Measurements from ENCODE around the gene LRP2. TPM values are rescaled to one million over a fixed set of nuclear protein-coding genes. Genes with fewer than 3 reads are reported as not detected.
"Not testable (repeated sequence)": the region's sequence is repeated elsewhere in the genome, so short reads cannot be mapped to it uniquely, and the experiment has no call there.

Gene LRP2
- total RNA-seq, 2 donors from 2014 or later = 0.37 to 0.70 TPM

DNA sequence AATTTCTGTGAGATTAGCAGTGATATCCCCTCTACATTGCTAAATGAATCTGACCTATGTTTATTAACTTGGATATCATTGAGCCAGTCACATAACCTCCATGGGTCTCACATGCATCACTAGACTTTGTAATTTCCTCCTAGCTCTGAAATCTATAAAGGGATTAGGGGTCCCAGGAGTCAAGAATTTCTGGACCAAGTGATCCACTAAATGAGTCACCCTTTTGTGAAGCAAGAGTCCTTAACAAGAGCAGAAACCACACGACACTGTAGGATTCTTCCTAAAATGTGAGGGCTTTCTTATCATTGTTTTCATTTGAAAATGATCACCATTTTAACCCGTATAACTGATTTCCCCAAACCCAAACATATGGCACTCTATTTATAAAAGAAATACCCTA is 202.6 kb downstream of the LRP2 start:
- no peak overlapping the region for H3K27ac Mint-ChIP-seq
- H3K9me3 Mint-ChIP-seq = no peaks in the 10 kb centered on the region

DNA sequence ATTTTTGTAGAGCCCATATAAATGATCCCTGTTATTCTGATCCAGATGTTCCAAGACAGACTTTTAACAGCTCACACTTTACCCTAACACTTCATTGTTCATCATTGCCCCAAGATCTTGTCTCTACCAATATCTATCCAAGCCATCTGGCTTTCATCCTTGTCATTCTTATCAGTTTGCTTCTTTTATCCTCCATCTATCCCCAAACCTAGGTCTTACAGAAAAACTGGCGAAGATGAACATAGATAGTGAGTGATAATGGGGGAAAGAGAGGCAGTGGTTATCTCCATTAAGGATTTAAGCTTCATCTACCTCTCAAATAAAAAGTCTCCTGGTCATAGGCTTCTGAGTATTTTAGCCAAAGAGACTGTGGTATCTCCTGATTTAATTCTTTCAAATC is 203.5 kb downstream of the LRP2 start:
- peaks cover 32% of the 10 kb centered on the region for H3K27me3 Mint-ChIP-seq (ENCODE audit: low read depth)
- no peak for DNase-seq
- H3K4me3 Mint-ChIP-seq = no peak overlapping the region
- ATAC-seq (replicated peaks in 1 of 2) = no peak
- H3K9me3 Mint-ChIP-seq = peaks cover 2% of the 10 kb centered on the region in 2 donors
- H3K36me3 Mint-ChIP-seq (ENCODE audit: insufficient read depth in 2 of 2) = peaks cover 0 to 2% of the 10 kb centered on the region in 2 donors
- no peak overlapping the region for H3K27ac Mint-ChIP-seq
- no peaks in the 10 kb centered on the region for H3K4me1 Mint-ChIP-seq (ENCODE audit: low read depth)

More for the DNA sequence above, 202.6 kb downstream of the LRP2 start:
- no peaks in the 10 kb centered on the region for H3K36me3 Mint-ChIP-seq (ENCODE audit: insufficient read depth in 2 of 2)
- no peak for DNase-seq
- no peak for ATAC-seq (replicated peaks in 1 of 2)
- no peak overlapping the region for H3K4me3 Mint-ChIP-seq
- no peaks in the 10 kb centered on the region for H3K4me1 Mint-ChIP-seq (ENCODE audit: low read depth)
- H3K27me3 Mint-ChIP-seq (ENCODE audit: low read depth) = peaks cover 32% of the 10 kb centered on the region

DNA sequence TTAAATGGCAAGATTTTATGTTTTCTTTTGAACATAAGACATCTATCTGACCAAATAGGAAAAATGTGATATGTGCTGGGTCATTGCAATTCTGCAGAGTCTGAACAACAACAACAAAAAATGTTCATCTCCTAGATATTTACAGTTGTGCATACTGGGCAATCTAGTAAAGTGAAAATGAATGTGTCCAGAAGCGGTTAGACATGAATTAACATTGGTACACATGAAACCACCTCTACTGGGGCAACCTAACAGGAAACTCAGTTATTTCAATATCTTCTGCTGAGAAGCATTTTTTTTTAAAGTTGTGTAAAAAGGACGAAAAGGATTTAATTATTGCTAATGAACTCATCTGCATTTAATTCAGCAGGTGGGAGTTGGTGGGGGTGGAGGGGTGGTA is 216.1 kb downstream of the LRP2 start:
- Mint-ChIP-seq H3K4me3 (no peak overlapping the region), H3K4me1 (ENCODE audit: low read depth) (no peaks in the 10 kb centered on the region), H3K27ac (no peak overlapping the region), H3K9me3 (no peaks in the 10 kb centered on the region), H3K27me3 (ENCODE audit: low read depth) (no peaks in the 10 kb centered on the region), H3K36me3 (ENCODE audit: insufficient read depth in 2 of 2) (no peaks in the 10 kb centered on the region)
- ATAC-seq (replicated peaks in 1 of 2) (no peak), DNase-seq (no peak)

DNA sequence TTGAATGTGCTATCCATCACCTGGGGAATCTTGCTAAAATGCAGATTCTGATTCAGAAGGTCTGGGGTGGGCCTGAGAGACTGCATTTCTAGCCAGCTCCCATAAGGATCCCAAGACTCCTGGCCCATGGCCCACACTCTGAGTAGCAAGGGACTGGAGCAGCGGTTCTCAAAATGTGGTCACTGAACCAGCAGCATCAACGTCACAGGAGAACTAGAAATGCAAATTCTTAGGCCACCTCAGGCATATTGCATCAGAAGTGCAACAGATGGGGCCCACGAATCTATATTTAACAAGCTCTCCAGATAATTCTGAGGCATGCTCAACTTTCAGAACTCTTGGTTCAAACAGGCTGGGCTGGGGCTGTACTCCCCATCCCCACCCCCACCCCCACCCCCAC is 218.3 kb downstream of the LRP2 start:
- Mint-ChIP-seq H3K27ac (no peak overlapping the region), H3K27me3 (ENCODE audit: low read depth) (no peaks in the 10 kb centered on the region), H3K4me3 (no peak overlapping the region), H3K36me3 (ENCODE audit: insufficient read depth in 2 of 2) (no peaks in the 10 kb centered on the region), H3K9me3 (no peaks in the 10 kb centered on the region), H3K4me1 (ENCODE audit: low read depth) (no peaks in the 10 kb centered on the region)
- DNase-seq (no peak), ATAC-seq (replicated peaks in 1 of 2) (no peak)

DNA sequence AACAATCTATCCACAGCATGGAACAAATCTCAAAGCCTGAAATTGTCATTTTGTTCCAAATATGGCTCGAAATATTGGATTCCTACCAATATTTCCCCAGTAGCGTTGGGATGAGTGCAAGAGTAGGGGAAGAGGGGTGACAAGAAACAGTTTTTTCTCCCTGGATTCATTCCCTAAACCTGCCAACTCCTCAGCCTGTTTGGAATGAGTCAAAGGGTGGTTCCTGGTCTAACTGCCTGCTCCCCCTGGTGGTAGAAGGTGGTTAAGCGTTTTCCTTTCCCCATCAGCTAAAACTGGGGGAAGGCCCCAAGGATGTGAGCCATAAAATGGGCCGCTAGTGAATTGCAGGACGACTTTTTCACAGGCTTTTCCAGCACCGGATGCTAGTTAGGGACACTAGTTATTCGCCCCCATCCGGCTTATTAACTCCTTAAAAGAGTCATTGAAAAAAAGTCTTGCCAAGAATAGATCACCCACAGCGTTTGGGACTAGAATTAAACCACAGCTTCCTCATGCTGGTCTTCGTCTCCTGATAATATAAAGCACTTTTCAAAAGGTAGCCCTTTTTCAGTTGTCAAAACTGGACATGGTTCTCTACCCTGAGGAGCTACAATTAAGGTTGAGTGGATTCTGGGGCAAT is 220.5 kb downstream of the LRP2 start:
- Mint-ChIP-seq H3K9me3 (no peaks in the 10 kb centered on the region), H3K27me3 (ENCODE audit: low read depth) (no peaks in the 10 kb centered on the region), H3K27ac (no peak overlapping the region), H3K4me1 (ENCODE audit: low read depth) (no peaks in the 10 kb centered on the region), H3K36me3 (ENCODE audit: insufficient read depth in 2 of 2) (no peaks in the 10 kb centered on the region), H3K4me3 (no peak overlapping the region)
- ATAC-seq (replicated peaks in 1 of 2) (peak in 1 of 2 donors; percentile 74), DNase-seq (peak; percentile 61 to 67)

DNA sequence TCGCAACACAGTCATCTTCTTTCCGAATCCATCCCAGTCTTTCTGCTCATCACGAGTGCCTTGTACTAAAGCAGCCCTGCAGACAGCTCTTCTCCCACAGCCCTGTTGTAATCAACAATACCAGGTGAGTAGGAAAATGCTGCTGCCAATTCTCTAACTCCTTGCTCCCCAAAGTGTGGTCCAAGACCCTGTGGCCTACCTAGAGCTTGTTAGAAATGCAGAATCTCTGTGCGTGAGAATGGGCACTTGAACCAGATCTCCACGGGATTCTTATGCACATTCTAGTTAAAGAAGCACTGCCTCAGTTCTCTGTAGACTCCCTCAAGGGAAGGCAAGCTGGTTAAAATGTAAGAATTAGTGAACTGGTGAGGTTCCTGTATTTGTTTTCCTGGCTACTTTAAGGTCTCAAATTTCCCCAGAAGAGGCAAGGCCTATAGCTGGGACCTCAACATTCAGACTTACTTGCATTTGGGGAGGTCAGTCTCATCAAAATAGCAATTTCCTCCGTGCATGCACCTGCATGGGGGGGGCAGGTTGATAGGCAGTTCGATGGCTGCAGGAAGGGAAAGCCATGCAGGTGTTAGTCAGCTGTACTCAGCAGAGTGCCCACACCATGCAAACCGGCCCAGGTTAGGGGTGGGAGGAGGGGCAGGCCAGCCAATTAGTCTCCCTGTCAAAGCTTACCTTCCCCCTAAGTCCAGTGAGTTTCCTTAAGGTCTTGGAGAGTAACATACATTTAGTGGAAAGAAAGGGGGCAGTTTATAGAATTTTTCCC is 222.2 kb downstream of the LRP2 start:
- no peak for DNase-seq
- H3K9me3 Mint-ChIP-seq = no peaks in the 10 kb centered on the region
- H3K27ac Mint-ChIP-seq = no peak overlapping the region
- H3K4me3 Mint-ChIP-seq = no peak overlapping the region
- H3K27me3 Mint-ChIP-seq (ENCODE audit: low read depth) = no peaks in the 10 kb centered on the region
- H3K36me3 Mint-ChIP-seq (ENCODE audit: insufficient read depth in 2 of 2) = no peaks in the 10 kb centered on the region
- no peaks in the 10 kb centered on the region for H3K4me1 Mint-ChIP-seq (ENCODE audit: low read depth)
- no peak for ATAC-seq (replicated peaks in 1 of 2)

DNA sequence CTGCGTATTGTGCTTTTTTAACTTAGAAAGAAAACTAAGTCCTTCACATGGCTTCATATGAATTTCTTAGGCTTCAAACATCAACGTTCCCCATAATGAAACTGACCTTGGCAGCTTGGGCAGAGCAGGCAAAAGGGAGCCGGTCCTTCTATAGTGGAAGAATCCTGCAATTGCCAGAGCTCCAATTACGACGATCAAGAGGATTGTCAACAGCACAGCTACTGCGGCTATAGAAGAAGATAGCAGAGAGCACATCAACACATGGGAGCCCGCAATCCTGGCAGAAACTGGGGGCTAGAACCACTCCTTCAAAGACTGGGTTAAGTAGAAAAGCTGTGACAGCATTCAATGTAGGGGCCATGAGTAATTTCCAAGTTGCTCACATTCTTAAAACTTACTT is 223.2 kb downstream of the LRP2 start:
- ATAC-seq (replicated peaks in 1 of 2) = no peak
- no peaks in the 10 kb centered on the region for H3K9me3 Mint-ChIP-seq
- no peak for DNase-seq
- H3K4me3 Mint-ChIP-seq = no peak overlapping the region
- no peaks in the 10 kb centered on the region for H3K27me3 Mint-ChIP-seq (ENCODE audit: low read depth)
- H3K4me1 Mint-ChIP-seq (ENCODE audit: low read depth) = no peaks in the 10 kb centered on the region
- no peak overlapping the region for H3K27ac Mint-ChIP-seq
- H3K36me3 Mint-ChIP-seq (ENCODE audit: insufficient read depth in 2 of 2) = no peaks in the 10 kb centered on the region

DNA sequence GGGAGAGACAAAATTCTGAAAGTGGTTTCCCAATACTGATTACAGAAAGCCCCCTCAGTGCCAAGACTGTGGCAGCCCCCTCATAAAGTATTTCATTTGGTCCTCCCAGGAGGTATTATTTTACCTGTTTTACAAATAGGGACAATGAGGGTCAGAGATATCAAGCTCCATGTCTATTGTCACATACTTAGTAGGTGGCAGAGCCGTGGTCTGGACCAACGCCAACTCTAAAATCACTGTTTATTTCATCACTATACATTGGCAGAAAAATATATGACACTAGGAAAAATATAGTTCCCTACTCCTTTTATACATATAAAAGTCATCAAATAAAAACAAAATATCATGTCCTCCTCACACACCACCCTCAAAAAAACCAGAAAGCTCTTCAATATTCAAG is 224.4 kb downstream of the LRP2 start:
- Mint-ChIP-seq H3K4me1 (ENCODE audit: low read depth) (no peaks in the 10 kb centered on the region), H3K9me3 (no peaks in the 10 kb centered on the region), H3K36me3 (ENCODE audit: insufficient read depth in 2 of 2) (no peaks in the 10 kb centered on the region), H3K27me3 (ENCODE audit: low read depth) (no peaks in the 10 kb centered on the region), H3K27ac (no peak overlapping the region), H3K4me3 (no peak overlapping the region)
- ATAC-seq (replicated peaks in 1 of 2) = no peak
- no peak for DNase-seq

DNA sequence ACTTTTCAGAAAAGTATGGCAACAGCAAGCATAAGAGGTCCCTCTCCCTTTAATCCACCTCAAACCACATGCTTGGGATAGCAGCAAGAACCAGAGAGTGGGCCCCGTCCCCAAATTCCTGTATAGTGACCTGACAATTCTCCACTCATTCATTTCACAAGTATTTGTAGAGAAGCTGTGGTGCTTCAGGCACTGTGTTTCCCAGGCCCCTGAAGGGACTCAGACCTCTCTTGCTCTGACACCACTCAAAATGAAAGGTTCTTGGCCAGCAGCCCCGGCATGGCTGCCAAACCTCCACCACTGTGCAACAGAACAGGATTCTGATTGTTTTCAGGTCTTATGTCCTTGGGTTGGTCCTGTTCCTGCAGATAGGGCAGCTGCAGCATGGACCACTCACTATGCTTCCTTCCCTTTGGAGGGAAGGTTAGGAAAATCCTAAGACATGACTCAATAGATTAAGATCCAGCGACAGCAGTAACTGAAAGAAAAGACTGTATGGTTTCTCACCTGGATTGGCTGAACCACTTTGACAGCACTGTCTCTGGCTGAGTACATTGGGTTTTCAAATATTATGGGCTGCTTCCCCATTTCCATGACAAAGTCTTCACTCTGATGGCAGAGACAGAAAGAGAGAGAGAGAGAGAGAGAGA is 225.3 kb downstream of the LRP2 start:
- Mint-ChIP-seq H3K4me3 (no peak overlapping the region), H3K27ac (no peak overlapping the region), H3K9me3 (no peaks in the 10 kb centered on the region), H3K4me1 (ENCODE audit: low read depth) (no peaks in the 10 kb centered on the region), H3K27me3 (ENCODE audit: low read depth) (no peaks in the 10 kb centered on the region), H3K36me3 (ENCODE audit: insufficient read depth in 2 of 2) (no peaks in the 10 kb centered on the region)
- ATAC-seq (replicated peaks in 1 of 2) (no peak), DNase-seq (no peak)

DNA sequence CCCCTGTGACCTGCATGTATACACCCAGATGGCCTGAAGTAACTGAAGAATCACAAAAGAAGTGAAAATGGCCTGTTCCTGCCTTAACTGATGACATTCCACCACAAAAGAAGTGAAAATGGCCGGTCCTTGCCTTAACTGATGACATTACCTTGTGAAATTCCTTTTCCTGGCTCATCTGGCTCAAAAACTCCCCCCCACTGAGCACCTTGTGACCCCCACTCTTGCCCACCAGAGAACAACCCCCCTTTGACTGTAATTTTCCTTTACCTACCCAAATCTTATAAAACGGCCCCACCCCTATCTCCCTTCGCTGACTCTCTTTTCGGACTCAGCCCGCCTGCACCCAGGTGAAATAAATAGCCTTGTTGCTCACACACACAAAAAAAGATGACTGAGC is 225.9 kb downstream of the LRP2 start:
- not testable (repeated sequence) for DNase-seq; H3K27ac Mint-ChIP-seq; H3K27me3 Mint-ChIP-seq (ENCODE audit: low read depth); H3K4me3 Mint-ChIP-seq; H3K36me3 Mint-ChIP-seq (ENCODE audit: insufficient read depth in 2 of 2); H3K4me1 Mint-ChIP-seq (ENCODE audit: low read depth); H3K9me3 Mint-ChIP-seq; ATAC-seq (replicated peaks in 1 of 2)

DNA sequence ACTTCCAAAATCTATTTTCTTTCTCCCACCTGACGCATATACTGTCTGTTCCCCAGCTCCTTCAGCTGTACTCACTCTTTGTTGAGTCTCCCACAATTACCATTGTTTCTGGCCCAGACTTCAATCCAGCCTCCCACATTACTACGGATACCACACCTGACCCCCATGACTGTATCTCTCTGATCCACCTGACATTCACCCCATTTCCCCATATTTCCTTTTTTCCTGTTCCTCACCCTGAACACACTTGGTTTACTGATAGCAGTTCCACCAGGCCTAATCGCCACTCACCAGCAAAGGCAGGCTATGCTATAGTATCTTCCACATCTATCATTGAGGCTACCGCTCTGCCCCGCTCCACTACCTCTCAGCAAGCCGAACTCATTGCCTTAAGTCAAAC is 228.1 kb downstream of the LRP2 start:
- not testable (repeated sequence) for H3K9me3 Mint-ChIP-seq; ATAC-seq (replicated peaks in 1 of 2); H3K27me3 Mint-ChIP-seq (ENCODE audit: low read depth); H3K4me3 Mint-ChIP-seq; H3K4me1 Mint-ChIP-seq (ENCODE audit: low read depth); DNase-seq; H3K27ac Mint-ChIP-seq; H3K36me3 Mint-ChIP-seq (ENCODE audit: insufficient read depth in 2 of 2)

DNA sequence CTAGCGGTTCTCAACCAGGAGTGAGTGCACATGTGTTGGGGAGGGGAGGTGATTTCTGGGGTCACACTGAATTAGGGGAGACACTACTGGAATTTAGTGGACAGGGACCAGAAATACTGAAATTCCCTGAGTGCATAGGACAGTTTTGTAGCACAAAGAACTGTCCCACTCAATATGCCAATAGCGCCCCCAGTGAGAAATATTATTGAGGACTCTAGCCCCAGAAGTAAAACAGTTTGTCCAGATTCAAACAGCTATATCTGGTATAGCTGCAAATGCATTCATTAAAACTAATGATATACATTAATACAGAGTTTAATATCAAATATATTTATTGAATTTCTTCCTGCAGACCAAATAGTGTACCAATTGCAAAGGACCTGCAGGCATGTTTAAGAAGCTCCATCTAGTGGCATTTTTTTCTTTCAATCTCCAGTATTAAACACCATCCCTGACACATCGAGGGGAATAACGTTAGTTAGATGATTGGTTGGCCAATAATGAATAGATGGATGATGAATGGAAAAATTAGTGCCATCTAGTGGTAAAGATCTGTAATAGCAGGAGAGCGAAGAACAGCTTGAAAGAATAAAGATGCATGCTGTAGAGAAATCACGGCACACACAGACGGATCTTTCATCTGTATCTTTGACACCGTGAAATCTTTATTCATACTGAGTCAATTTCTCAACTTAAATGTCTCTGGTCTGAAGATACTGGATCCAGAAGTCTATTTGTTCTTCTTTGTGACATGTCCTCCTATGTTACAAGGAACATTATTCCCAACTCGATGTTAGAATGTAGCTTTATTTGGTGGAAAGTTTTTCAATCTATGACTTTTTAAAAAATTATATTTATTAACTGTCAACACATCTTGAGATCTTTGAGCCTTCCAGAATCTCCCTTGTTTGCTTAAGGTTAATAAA is 230.5 kb downstream of the LRP2 start:
- Mint-ChIP-seq H3K36me3 (ENCODE audit: insufficient read depth in 2 of 2) (no peaks in the 10 kb centered on the region), H3K4me1 (ENCODE audit: low read depth) (no peaks in the 10 kb centered on the region), H3K9me3 (no peaks in the 10 kb centered on the region), H3K27me3 (ENCODE audit: low read depth) (no peaks in the 10 kb centered on the region), H3K27ac (no peak overlapping the region), H3K4me3 (no peak overlapping the region)
- DNase-seq (peak in 1 of 2 donors; percentile 8), ATAC-seq (replicated peaks in 1 of 2) (peak; percentile 88 to 94)

Data from activated T-cell treated with anti-CD3 and anti-CD28 coated beads, Interleukin-2, amount 50 U/mL, for 72 hours (primary cell).